Measurements from ENCODE around the gene ENOSF1.
"Not testable (repeated sequence)": the region's sequence is repeated elsewhere in the genome, so short reads cannot be mapped to it uniquely, and the experiment has no call there.

Gene ENOSF1

GRCh38 chr18:712401-713134 lies at the start of gene ENOSF1:
TSS of gene ENOSF1 (minus strand) at chr18:712630. CDS start at chr18:712587, 43 bp downstream.
- peak; percentile 77 for DNase-seq

- not testable (repeated sequence) for DNase-seq
Observed at GRCh38 chr18:759864-760263, 47.4 kb upstream of the ENOSF1 start.

GRCh38 chr18:755506-755905 lies 43.1 kb upstream of the ENOSF1 start:
- no peak for DNase-seq

- DNase-seq, result no peak
Observed at GRCh38 chr18:754656-755055, 42.2 kb upstream of the ENOSF1 start.

- no peak for DNase-seq
Observed at GRCh38 chr18:750456-750855, 38.0 kb upstream of the ENOSF1 start.

GRCh38 chr18:744832-745597 lies 32.6 kb upstream of the ENOSF1 start:
- DNase-seq, result no peak

- peak; percentile 68 to 86 for DNase-seq
Observed at GRCh38 chr18:741931-742512, 29.6 kb upstream of the ENOSF1 start.

- no peak for DNase-seq
Observed at GRCh38 chr18:732371-732770, 19.9 kb upstream of the ENOSF1 start.

- no peak for DNase-seq
Observed at GRCh38 chr18:731185-731584, 18.8 kb upstream of the ENOSF1 start.

- no peak for DNase-seq
Observed at GRCh38 chr18:730692-731091, 18.3 kb upstream of the ENOSF1 start.

GRCh38 chr18:730120-730519 lies 17.7 kb upstream of the ENOSF1 start:
- peak; percentile 39 to 55 for DNase-seq

- no peak for DNase-seq
Observed at GRCh38 chr18:725646-726045, 13.2 kb upstream of the ENOSF1 start.

- DNase-seq, result no peak
Observed at GRCh38 chr18:723541-724080, 11.2 kb upstream of the ENOSF1 start.

GRCh38 chr18:717003-717402 lies 4.6 kb upstream of the ENOSF1 start:
- DNase-seq, result no peak

GRCh38 chr18:715626-716025 lies 3.2 kb upstream of the ENOSF1 start:
- DNase-seq, result no peak

- no peak for DNase-seq
Observed at GRCh38 chr18:713135-713490, 683 bp upstream of the ENOSF1 start.

GRCh38 chr18:711657-712400 lies 601 bp downstream of the ENOSF1 start:
- DNase-seq, result peak; percentile 64 to 66

- DNase-seq, result peak; percentile 12 to 58
Observed at GRCh38 chr18:711310-711656, 1.1 kb downstream of the ENOSF1 start.

GRCh38 chr18:710418-711300 lies 1.8 kb downstream of the ENOSF1 start:
- DNase-seq, result no peak

GRCh38 chr18:709771-710170 lies 2.7 kb downstream of the ENOSF1 start:
- DNase-seq, result no peak

GRCh38 chr18:708096-708495 lies 4.3 kb downstream of the ENOSF1 start:
- no peak for DNase-seq

GRCh38 chr18:706405-706804 lies 6.0 kb downstream of the ENOSF1 start:
- no peak for DNase-seq

Measured in Kasumi-1 (cell line).